IMR-90 (cell line): ENCODE data around the gene PTEN.

Source experiments
- CEBPB ChIP-seq: IDR thresholded peaks from 2 replicates; pipeline ENCODE4 v1.6.1; 2012; ENCODE audit warnings: low read depth, low read length, improper control_type of control experiment
- POLR2A ChIP-seq: IDR thresholded peaks from 2 replicates; pipeline ENCODE4 v1.6.1; 2012; ENCODE audit warnings: mild to moderate bottlenecking, low read depth, low read length

DNA sequence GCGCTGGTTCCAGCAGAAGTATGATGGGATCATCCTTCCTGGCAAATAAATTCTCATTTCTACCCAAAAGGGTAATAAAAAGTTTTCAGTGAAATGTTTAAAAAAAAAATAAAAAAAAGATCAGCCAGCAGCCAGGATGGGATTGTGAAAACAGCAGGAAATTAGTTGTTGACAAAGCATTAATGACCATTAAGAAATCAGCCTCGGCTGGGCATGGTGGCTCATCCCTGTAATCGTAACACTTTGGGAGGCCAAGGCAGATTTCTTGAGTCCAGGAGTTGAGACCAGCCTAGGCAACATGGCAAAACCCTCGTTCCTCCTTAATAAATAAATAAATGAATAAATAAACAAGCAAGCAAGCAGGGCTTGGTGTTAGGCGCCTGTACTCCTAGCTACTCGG is 82.6 kb downstream of the PTEN start:
- no peak for TF ChIP-seq POLR2A
- TF ChIP-seq CEBPB: no peak
